Measurements from ENCODE around the gene ROR2.

The ROR2 gene

DNA sequence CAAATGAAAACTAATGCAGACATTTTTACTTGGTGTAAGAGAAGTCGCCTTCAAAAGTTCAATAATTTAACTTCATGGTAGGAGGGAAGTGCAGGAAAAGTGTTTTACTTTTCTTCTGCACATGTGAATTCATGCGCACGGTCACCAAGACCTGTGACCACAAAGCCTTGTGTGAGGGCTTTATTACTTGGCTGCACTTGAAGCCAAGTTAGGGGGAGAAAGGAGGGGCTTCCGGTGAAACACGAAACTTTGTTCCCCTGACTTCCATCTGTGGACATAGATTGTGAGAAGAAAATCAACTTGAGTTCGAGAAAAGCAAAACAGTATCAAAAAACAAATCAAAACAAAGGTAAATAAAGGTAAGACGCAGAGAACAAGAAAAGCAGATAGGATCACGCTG, 239.9 kb downstream of the ROR2 start:
- DNase-seq, result no peak

DNA sequence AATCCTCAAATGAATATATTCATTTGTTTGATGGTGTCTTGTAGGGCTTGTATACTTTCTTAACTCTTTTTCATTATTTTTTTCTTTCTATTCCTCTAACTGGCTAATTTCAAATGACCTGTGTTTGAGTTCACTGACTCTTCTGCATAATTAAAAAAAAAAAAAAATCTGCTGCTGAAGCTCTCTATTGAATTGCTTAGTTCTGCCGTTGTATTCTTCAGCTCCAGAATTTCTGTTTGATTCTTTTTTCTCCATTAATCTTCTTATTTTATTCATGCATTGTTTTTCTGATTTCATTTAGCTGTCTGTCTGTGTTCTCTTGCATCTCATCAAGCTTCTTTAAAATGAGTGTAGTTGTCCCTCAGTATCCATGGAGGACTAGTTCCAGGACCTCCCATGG, 244.6 kb downstream of the ROR2 start:
- no peak for DNase-seq

DNA sequence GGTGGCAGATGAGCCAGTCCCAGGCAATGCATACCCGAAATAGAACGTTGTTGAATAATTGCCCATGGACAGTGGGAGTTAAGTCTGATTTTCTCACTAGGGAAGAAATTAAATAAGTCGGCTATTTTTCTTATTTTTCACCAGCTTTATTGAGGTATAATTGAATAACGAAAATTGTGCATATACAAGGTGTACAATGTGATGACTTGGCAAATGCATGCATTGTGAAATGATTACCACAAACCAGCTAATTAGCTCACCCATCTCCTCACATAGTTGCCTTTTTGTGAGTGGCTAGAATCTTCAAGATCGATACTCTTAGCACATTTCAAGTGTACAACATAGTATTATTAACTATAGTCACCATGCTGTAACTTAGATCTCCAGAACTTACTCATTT, 249.6 kb downstream of the ROR2 start:
- no peak for DNase-seq

DNA sequence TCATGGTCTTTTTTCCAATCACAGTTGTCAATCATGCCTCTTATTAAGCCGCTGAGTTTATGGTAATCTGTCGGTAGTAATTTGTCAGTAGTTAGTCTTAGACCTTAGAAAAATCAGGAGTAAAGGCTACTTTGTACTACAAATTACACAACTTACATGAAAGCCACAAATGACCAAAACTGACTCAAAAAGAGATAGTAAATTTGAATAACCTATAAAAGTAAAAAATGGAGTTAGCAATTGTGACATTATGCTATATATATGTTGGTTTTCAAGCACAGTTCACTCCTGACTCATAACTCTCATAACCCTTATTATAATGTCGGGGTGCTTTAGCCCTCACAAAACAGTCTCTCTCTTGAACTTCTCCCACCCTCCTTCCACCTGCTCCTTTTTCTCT, 251.8 kb downstream of the ROR2 start:
- DNase-seq, result no peak

DNA sequence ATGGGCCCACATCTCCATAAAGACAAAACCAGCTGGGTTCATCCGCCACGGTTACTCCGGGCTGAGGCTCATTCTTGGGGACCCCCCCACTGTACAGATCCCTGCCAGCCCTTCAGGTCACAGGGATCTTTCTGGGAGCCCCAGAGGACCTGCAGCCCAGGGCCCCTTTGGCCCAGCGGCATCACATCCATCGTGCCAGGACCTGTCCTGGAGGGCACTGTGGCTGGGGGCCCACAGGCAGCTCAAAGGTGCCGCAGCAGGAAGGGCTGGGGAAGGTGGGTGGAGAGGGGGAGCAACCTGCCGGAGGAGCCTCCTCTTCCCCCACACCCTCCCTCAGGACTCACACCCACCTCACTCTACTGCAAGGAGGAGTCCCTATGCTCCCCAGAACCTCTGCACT, 252.8 kb downstream of the ROR2 start:
- no peak for DNase-seq

DNA sequence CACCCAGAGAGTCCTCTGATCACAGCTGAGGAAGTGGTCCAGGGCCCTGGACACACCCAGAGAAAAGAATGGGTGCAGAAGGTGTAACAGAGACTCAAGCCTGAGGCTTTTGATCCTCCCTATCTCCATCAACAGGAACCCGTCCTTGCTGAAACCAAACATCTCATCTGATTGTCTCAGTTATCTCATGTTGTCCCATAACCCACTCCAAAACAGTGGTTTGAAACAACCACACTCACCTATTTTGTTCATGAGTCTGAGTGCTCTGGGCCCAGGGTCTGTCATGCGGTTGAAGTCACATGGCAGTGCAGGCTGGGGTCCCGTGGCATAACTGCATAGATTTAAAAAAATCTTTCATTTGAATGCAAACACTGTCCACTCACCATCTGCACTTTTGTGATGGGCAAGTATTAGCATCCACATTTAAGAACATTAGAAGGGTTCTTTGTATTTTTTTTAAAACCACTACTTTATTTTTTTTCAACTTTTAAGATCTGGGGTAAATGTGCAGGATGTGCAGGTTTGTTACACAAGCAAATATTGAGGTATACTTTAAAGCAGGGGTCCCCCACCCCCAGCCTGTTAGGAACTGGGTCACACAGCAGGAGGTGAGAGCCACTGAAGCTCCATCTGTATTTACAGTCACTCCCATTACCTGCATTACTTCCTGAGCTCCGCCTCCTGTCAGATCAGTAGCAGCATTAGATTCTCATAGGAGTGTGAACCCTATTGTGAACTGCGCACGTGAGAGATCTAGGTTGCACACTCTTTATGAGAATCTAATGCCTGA, 255.8 kb downstream of the ROR2 start:
- no peak for DNase-seq

DNA sequence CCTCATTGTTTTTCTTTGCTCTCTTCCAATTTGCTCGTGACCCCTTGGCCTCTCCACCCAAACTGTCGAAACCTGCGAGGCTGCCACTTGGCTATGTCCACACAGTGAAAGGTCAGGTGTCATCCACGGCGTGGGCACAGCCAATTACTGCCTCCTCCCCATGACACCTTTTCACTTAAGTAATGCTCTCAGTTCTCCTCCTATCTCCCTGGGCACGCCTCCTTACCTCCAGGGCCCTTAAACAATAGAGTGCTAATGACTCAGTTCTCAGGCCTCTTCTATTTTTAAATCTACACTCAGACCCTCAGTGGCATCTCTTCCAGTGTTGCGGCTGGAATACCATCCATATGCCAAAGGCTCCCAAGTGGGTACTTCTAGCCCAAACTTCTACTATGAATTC, 256.8 kb downstream of the ROR2 start:
- no peak for DNase-seq

DNA sequence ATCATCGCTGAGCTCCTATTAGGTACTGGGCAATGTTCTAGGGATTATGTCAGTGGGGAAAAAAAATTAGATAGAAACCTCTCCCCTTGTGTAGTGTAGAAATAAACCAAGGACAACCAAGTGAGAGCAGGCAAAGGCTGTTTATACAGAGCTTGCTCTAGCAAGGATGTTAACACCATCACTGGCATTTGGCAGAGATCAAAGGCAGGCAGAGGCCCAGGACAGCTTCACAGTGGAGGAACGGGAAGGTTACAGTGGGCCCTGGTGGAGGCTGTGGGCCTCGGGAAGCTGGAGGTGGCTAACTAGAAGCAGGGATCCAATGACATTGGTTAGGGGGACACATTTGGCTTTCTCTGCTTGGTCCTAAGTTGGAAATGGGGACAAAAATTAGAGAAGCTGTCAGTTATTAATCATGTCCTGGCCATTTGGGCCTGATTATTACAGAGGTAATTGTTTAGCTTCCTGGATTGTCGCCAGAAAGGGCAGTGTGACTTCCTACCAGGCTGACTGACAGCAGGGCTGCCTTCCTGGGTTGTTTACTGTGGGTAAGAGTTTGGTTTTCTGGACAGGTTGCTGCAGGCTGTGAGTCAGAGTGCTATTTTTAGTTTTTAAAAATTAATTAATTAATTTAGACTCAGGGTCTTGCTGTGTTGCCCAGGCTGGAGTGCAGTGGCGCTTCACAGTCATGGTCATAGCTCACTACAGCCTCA, 259.3 kb downstream of the ROR2 start:
- DNase-seq, result no peak

DNA sequence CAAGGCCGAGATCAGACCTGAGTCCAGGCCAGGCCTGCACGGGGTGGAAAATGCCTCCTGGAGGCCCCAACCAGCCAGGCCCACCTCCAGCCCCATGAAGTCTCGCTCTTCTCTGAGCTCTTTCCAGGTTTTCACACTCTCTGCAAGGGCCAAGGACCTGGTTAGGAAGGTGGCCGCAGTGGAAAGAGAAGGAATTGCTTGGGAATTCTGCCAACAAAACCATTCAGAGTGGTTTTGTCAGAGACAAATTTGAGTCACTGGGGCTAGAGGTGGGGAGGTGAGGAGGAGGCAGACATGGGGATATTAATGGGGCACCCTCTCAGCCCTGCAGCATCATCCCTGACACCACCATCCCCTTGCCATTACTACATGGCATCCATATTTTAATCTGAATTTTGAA, 261.0 kb downstream of the ROR2 start:
- DNase-seq, result no peak

DNA sequence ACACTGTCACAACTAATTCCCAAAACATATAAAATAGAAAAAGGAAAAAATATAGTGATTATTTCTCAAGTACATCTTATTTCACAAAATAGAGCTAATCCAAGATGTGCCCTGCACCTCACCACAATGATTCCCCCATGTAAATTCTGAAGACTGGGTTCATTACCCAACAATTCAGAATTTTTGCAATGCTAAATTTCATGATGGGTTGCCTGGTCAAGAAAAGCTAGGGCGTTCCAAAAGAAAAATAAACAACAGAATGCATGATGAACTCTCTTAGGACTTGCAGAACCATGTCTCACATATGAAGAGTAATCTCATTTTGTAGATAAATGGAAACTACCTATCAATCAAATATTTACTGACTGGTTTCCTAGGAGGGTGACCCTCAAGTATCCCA, 266.8 kb downstream of the ROR2 start:
- DNase-seq, result no peak

DNA sequence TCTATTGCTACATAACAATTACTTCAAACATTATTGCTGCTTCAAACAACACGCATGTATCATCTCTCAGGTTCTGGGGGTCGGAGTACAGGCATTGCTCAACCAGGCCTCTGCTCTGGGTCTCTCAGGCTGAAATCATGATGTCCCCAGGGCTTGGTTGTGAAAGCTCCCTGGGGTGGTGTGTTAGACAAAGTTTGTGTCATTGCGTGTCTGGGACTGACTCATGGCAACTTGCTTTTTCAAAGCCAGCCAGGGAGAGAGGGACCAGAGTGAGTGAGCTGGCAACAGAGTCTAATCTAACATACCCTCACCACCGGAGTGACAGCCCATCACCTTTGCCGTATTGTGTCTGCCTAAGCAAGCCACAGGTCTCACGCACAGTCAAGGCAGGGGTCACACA, 267.2 kb downstream of the ROR2 start:
- no peak for DNase-seq

DNA sequence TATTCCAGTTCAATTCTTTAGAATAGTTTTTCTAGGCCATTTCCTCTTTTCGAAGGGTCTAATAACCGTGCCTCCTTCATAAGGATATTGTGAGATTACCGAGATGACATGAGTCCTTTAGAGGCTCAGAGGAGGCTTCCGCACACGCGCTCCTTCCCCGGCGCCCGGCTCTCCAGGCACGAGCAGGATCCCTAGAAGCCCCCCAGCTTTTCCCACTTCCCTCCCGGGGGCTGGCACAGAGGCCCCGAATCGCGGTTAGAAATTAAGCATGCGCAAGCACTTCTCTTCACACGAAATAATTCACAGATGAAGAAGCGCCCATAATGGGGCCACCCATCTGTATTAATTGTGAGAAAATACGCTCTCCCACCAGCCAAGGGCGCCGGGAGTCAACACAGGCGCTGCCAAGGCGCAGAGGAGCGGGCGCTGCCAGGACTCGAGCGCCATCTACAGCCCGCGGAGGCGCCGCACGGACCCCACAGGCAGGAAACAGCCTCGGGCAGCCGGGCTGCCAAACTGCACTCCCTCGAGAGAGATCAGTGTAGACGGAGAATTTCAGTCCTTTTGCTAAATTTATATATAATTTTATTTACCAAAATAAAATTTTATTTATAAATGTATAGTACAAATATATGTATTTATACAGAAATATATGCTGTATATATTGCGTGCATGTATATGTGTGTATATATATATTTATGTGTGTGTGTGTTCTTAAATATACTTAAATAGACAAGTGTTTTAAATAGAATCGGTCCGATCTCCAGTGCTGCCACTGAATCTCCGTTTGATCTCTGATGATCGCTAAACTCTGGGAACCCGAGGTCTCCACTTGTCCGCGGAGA, 268.3 kb downstream of the ROR2 start:
- peak; percentile 82 for DNase-seq

DNA sequence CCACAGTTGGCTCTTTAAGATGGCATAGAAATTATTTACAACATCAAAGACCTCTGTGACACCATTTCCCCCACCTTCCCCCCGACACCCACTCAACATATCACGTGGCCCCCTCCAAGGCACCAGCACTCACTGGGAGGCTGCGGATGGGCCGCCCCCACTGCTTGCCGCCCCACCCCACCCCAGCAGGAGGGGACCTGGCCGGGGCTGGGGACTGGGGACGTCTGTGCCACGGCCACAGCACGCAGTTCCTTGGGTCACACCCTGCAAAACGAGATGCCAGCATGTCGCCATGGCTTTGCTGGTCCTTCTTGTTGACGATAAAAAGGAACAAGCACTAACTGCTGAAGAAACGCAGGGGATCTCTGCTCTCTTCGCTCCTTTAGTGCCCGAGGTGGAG, 269.0 kb downstream of the ROR2 start:
- DNase-seq, result no peak

DNA sequence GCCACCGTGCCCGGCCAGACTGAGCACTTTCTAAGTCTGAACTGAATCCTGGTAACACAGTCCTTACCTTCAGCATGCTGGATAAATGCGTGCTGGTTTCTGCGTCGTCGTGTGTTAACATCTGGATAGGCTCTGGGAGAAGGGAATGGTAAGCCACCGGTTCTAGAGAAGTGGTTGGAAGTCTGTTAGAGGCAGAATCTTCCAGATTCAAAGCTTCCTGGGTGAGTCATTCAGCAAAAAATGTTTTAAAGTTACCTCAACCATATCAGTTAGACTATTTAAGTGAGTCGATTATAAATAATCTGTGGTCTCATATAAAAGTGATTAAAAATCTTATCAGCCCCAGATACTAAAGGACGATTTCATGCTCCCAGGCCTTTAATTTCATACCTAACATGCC, 269.9 kb downstream of the ROR2 start:
- no peak for DNase-seq

DNA sequence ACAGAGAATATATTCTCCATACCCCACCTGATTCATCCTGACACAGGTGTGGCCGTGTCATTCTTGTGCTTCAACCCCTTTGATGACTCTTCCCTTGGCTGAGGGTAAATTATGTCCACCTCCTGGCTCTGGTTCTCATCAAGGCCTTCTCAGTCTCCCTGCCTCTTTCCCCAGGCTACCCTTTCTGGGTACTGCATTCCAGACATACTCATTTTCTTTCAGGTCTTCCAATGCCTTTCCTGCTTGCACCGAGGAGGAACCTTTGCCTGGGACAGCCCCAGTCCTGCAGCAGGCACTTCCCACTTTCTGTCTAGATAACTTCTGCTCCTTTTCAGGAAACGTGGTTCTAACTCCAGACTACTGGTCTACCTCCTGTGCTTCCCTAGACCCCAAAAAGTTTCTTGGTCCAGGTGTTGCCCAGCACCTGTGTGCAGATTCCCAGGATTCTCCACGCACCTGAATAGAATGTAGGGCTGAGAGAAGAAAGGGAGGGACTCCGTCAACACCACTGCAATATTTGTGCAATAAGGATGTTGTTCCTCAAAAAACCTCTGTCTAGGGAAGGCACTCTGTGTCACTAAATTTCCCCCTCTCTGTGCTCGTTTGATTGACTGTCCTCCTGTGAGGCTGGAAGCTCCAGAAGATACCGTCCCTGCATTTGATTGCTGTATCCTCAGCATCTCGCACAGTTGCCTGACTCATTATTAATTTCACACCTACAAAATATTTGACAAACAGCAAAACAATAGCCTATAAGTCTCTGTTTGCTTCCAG, 271.0 kb downstream of the ROR2 start:
- DNase-seq, result no peak

DNA sequence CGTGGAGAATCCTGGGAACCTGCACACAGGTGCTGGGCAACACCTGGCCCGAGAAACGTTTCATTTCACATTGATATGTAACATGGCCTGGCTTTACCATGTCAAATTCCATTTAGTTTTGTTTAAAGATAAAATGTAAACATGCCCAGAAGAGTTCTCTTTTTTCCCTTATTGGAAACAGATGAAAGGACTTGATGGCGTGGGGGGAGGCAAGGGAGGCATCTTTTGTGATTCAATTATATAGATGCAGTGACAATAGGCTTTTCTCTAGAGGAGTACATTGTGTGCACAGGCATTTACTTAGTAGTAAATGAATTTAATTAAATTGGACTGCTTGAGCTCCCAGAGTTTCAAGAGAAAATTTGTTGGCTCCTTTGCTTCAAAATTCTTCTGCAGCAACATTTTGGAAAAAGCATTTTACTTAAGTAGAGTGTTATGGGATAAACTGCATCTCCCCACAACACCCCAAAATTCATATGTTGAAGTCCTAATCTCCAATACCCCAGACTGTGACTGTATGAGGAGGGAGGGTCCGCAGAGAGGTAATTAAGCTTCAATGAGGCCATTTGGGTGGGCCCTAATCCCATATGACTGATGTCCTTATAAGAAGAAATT, 272.1 kb downstream of the ROR2 start:
- DNase-seq, result no peak

DNA sequence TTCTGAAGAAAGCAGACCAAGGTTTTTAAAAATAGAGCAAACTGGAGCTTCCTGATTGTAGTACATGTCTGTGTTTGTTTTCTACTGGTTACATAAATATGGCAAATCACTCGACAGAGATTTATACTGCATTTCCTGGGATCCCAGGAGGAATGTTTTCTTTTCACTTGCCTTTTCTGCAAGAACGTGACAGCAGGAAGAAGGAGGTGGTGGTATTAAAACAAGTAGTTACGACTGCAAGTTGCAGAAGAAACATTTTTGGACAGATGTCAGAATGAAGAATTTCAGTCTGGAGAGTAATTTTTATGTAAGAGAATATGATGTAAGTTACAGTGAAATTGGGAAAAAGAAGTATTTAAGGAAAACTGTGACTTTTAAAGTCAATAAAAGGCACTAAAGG, 272.7 kb downstream of the ROR2 start:
- no peak for DNase-seq

DNA sequence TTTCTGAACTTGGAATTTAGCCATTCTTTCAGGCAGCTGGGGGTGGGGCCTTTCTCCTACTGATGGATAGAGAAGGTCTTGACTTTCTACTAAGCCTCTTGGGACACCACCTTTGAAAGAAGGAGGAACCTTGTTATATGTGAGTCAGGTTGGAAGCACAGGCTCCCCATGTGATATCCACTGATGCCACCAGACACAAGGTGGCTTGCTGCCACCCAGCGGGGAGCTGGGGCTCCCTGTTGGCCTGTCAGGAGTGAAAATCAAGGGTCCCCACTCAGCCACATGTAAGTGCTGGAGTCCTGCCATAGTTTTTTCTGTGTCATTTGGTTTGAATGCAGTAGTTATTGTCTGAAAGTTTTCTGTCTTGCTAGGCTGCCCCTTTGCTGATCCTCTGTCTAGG, 274.0 kb downstream of the ROR2 start:
- no peak for DNase-seq

DNA sequence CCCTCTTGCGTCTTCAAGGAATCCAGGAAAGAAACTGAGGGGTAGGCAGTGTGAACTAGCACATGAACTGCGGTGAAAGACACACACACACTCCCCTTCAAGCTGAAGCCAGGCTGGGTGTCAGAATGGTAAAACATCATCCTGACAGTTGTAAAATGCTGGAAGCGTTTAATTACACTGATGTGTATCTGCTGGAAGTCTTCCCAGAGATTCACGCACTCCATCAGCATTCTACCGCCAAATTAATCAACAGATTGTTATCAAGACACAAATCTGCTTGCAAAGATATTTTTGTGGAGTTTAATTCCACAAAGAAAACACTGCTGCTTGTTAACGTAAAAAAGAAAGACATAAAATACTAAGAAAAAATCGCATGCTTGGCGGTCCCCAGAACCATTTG, 285.4 kb downstream of the ROR2 start:
- no peak for DNase-seq

DNA sequence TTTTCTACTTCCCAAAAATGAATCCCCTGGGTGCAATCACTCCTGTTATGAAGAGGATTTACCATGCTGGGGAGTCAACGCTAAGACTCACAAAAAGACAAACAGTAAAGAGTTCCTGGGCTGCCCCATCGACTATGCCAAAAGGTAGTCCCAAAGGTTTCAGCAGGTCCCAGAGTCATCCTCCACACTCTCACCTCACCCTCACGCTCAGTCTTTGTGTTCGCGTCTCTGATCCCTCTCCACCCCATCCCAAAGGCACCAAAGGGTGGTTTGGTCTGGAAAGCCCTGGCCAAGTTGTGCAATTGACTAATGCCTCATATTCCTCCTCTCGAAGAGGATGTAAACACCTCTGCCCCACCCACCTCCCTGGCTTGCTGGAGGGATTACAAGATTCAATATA, 286.2 kb downstream of the ROR2 start:
- no peak for DNase-seq

DNA sequence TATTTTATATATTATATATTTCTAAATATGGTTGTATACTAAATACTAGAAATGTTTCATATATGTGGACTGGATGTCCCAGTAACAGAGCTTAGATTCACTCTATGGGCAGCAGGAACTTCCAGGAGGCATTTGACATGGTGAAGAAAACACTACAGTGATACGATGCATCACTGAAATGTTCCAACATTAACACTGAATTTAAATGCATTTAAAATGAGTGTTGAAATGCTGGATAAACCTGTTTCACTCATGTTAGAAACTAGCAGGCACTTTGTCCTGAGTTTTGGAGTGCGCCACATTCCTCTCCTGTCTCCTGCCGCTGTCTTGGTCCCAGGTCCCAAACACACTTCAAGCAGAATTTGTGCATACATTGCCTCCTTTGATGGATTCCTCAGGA, 288.6 kb downstream of the ROR2 start:
- DNase-seq, result no peak

DNA sequence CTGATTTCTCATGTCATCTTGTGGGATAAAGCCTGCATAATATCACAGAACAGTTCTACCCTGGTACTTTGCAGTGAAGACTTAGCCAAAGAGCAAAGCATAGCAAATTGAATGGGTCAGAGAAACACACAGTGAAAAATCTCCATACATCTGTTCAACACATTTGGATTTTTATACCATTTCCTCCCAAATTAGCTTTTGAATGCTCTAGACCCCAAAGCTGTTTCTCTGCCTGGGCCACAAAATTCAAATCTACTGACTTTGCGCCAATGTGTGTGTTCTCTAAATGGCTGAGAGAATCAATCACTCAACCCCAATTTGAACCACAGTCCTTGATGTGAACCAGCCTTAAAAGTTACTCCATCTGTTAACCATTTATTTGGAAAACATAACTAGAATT, 289.5 kb downstream of the ROR2 start:
- no peak for DNase-seq

All from stimulated activated CD4-positive, alpha-beta T cell treated with anti-CD3 and anti-CD28 coated beads, Interleukin-15, amount 100 ng/mL, for 24 hours (primary cell).